HK-2 (cell line): ENCODE measurements around the gene TFCP2L1.
"Not testable (repeated sequence)": the region's sequence is repeated elsewhere in the genome, so short reads cannot be mapped to it uniquely, and the experiment has no call there.

Source experiments
- DNase-seq: peaks from one replicate; pipeline ENCODE4 v3.0.0-alpha.2; 2018; ENCODE audit not compliant: unreplicated experiment

Gene TFCP2L1

GRCh38 chr2:121295911-121296650 is 11.1 kb upstream of the TFCP2L1 start:
- no peak for DNase-seq

DNA sequence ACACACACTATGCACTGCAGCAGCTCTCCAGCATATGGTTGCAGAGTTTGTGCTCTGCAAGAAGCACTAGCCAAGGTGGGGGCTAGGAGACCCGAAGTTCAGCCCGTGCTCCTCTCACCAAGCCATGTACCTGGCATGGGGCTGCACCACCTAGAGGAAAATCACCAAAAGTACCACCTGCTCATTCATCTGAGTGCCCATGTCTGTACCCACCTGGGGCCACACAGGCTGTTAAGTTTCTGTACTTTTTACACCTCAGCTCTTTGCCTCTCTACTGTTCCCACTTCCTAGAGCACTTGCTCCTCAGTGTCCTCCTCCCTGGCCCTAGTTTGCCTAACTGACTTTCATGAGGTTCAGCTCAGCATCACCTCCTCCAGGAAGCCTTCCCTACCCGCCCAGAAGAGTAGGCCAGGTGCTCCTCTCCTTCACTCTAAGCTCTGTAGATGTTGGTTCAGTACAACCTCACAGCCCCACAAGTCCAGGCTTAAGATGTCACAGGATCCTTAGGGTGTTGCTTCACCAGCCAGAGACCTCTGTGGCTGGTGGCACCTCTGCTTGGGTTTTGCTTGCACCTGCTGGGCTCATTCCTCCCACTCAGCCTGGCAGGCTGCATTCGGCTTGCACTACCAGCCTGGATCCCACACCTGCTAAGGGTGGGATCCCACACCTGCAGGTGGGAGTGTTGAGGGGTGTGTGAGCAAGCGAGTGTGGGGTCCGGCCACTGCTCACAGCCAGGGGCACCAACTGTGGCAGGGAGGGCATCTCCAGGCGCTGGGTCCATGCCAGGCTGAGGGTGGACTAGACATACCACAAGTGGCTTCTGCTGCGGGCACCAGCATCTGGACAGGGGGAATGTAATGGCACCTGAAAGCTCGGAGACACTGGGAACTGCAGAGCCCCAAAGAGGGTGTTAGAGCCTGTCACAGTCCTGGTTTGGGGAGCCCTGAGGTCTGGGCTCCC is 10.2 kb upstream of the TFCP2L1 start:
- DNase-seq = no peak

DNA sequence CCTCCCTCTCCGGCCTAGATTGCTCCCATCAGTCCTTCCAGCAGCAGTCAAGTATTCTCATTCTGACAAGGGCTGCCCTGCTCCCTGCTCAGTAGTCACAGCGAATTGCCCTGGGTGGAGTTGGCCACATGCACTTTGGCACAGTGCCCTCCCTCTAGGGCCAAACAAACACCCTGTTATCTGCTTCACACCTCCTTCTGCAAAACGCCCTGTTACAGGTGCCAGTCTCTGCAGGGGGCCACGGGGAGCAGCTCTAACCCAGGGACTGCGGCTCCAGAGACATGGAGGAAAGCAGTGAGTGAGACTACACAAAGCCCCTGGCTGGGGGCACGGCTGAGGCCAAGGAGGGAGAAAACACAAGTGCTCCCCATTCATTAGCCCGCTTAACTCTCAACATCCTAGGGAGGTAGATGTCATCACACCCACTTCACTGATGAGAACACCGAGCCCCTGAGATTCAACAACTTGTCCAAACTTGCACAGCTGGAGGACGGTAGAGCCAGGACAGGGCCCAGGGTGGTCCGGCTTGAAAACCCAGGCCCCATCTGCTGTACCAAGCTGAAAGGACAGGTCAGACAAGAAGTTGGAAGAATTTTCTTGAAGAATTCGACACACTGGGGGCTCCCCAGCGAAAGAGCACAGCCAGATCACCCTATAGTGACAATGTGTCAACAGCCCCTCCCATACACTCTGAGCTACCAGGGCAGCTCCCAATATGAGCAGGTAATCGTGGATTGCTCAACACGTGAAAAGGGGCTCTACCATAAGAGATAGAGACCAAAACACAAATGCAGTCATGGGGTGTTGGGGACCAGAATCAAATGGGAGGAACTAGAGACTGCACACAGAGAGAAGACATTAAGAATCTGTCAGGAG is 8.7 kb upstream of the TFCP2L1 start:
- no peak for DNase-seq

GRCh38 chr2:121291251-121291580 is 6.2 kb upstream of the TFCP2L1 start:
- no peak for DNase-seq

DNA sequence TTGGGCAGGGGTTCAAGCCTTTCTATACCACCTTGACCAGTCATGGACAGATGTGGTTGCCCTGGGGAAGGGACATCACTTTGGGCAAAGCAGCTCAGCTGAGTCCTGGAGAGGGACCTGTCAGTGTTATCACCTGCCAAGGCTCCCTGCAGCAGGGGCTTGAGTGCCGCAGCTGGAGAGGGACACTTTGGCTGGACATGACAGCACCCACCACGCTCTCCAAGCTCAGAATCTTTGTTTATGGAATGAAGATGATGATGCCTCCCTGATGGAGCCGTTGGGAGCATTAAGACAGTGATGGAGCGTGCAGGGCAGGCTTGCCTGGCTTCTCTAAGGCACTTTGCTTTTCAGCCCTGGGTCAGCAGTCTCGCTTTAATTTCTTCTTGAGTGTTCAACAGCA is 4.3 kb upstream of the TFCP2L1 start:
- no peak for DNase-seq

DNA sequence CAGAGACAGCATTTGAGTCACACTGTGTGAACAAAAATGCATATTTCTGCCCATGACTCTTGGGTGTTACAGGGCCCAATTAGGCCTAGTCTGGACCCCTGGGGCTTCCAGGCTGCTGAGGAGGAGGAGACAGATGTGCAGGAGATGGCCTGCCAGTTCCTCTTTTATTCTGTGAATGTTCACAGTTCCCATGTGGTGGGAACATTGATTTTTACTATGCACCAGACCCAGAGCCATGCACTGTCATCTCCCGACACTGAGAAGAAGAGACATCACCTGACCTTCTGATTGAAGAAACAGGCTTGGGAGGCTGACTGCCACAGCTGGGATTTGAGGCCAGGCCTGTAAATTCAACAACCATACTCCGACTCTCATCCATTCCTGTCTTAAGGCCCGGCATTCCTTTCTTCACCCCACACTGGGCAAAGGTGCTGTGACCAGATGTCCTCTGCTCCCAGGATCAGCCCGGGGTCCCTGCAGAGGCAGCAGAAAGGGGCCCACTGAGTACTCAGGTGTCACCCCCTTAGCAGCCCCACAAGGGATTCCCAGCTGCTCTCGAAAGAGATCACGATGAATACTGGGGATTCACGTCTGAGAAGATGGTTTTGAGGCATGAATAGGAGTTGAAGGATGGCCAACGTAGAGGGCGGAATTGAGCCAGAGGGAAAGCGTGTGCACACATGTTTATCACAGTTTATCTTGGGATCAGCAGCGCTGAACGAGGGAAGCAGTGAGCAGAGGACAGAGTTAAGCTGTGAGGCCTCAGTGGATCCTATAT is 3.6 kb upstream of the TFCP2L1 start:
- DNase-seq = no peak

GRCh38 chr2:121287956-121288355 is 3.0 kb upstream of the TFCP2L1 start:
- no peak for DNase-seq

DNA sequence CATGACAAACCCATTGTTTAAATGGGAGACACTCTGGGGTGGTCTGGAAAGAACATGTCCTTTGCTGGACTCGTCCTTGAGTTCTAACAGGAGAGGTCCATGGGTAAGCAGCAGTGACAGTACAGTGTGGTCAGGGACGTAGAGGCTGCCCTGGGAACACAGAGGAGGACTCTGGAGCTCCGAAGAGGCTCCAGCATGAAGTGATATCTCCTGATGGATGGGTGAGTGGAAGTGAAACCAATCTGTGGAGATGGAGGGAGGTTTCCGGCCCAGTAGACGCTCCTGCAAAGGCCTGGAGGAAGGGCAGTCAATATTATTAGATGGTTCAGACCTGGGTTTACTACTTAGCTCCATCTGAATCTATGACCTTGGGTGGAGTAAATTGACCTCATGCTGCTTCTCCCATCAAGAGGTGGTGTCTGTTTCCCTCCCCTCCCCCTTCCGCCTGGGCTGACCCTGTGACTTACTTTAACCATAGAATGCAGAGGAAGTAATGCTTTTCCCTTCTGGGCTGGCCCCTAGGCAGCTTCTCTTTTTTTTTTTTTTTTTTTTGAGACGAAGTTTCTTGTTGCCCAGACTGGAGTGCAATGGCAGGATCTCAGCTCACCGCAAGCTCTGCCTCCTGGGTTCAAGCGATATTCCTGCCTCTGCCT is 2.3 kb upstream of the TFCP2L1 start:
- DNase-seq = no peak

DNA sequence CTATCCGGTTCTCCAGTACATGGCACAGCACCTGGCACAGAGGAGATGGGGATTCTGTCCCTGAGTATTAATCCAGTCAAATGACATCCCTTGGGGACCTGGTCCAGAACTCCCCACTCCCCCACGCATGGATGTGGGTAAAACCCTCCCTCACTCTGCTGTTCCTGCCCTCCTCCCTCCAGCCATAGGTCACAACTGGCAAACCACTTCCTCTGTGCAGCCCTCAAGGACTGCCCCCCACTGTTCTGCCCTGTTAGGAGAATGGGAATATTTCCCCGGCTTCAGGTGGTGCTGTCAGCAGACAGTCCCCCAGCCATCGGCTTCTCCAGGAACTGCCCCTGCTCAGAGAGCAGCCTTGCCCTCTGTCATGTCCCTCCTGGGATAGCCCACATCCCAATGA is 1.5 kb upstream of the TFCP2L1 start:
- no peak for DNase-seq

- no peak for DNase-seq
Observed at GRCh38 chr2:121285926-121286325, 924 bp upstream of the TFCP2L1 start.

GRCh38 chr2:121283670-121284462 is 1.1 kb downstream of the TFCP2L1 start:
- DNase-seq = no peak

- no peak for DNase-seq
Observed at GRCh38 chr2:121282800-121283385, 2.1 kb downstream of the TFCP2L1 start.

GRCh38 chr2:121281694-121282093 is 3.3 kb downstream of the TFCP2L1 start:
- DNase-seq = no peak

- no peak for DNase-seq
Observed at GRCh38 chr2:121281107-121281506, 3.9 kb downstream of the TFCP2L1 start.

DNA sequence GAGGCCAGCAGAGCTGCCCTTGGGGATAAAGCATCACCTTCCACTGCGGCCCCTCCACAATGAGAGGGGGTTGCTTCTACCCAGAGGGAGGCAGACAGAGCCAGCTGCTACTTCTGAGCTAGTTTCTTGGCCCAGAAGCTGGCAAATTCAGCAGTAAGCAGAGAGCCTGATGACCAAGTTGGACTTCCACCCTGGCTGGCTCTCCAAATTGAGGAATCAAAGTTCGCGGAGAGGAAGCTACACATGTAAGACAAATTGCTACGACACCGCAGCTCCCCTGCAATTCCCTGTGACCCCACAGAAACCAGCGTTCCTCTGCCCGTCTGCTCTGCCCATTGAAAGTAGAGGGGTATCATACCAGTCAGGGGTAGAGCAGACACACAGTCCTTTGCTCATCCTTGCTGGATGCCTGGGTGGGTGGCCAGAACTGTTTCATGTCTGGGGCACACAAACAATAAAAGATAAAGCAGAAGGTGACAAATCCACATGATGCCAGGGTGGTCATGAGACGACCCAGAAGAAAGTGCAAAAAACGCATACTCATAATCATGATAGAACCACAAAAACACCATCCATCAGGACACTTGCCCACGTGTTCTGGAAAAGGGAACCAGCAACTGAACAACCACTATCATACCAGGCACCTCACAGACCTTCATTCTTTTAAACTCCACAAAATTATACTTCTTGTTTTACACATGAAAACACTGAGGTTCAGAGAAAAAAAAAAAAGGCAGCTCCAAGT is 5.4 kb downstream of the TFCP2L1 start:
- DNase-seq = no peak

GRCh38 chr2:121276341-121276740 is 8.7 kb downstream of the TFCP2L1 start:
- no peak for DNase-seq

DNA sequence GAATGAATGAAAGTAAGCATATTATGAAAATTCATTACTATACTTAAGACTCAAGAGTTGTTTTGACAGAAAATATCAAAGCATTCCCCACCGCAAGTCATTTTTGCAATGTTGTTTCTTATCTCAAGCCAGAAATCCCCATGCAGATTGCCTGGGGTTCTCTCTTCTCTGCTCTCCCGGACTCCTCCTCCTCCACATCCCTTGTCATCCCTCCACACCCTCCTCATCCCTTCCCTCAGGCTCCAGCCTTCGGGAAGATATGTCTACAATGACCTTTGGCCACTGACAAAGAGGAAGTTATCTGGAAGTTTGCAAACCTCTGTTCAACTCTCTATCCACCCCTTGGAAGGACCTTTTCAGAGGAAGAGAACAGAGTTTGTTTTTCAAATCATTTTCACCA is 11.9 kb downstream of the TFCP2L1 start:
- no peak for DNase-seq

GRCh38 chr2:121272596-121272995 is 12.4 kb downstream of the TFCP2L1 start:
- no peak for DNase-seq

DNA sequence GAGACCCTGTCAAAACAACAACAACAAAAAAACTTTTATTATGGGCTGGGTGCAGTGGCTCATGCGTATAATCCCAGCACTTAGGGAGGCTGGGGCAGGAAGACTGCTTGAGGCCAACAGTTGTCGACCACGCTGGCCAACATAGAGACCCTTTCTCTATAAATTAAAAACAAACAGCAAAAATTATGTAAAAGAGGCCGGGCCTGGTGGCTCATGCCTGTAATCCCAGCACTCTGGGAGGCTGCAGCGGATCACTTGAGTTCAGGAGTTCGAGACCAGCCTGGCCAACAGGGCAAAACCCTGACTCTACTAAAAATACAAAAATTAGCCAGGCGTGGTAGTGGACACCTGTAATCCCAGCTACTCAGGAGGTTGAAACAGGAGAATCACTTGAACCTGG is 15.6 kb downstream of the TFCP2L1 start:
- DNase-seq = not testable (repeated sequence)
